Putamen (tissue), 1 donor: ENCODE results near the gene CNTNAP4.

ENCODE experiments used
- DNase-seq: peaks from one replicate; pipeline ENCODE4 v3.0.0-alpha.2; 2016; ENCODE audit warnings: low spot score

Gene CNTNAP4

GRCh38 chr16:76396977-76397376, 119.8 kb downstream of the CNTNAP4 start:
- DNase-seq, result no peak

DNA sequence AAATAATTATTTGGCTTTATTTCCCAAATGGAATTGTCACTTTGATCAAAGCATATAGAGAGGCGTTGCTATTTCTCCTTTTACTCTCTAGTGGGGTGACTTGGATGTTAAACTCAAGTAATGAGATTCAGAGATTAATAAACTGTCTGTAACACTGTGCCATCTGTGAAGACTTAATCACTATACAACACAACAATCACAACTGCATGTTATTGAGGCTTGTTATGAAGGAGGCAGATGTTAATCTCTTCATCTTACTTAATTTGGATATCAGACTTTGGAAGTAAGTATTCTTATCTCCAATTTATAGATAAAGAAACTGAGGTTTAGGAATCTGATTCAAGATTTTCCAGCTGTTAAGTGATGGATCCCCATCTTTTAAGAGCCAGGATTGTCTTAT, 132.5 kb downstream of the CNTNAP4 start:
- DNase-seq, result no peak

DNA sequence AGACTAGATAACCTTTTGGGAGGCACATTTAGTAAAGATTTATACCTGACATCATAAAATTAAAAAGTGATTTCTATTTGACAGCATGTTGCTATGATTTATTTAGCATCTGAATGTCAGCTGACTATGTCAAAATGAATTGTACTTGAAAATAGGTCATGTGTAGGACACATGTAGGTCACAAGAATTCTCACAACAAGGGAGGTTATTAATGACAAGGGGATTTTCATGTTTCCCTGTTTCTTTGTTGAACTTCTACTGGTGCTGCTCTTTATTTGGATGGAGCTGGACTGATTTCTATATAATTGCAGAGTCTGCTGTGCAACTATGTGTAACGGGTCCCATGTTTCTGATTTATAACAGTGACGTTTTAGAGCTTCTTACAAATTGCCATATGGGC, 144.4 kb downstream of the CNTNAP4 start:
- no peak for DNase-seq

DNA sequence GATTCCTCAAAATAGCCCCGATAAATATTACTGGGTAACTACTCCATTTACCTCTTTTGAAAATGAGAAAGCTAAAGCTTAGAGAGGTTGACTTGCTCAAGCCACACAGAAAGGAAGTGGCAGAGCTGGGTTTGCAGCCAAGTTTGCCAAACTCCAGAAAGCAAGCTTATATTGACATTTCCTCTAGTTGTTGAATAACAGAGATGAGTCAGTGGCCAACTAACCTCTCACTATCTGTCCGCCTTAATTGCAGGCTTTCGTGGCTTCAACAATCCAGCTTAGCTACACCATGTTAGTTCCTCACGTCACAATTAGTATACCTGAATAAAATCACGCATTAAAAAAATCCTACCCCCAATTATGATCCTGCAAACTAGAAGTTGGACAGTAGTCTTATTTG, 151.7 kb downstream of the CNTNAP4 start:
- DNase-seq, result no peak

DNA sequence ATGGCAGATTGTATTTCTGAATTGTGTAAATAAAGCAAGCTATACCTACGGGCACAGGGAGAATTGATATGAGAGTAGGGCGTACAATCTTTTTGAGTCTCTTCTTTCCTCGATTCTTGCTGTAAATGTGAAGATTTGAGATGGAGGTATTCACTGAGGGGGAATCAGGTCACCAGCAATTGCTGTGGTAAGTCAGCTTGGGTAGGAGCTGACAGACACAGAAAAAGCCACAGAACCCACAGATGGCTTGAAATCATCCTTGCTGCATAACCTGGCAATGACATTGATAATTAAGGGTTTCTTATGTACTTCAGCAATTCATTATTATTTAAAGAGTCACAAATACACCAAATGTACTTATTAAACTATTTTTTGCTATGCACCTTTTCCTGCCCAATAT, 164.2 kb downstream of the CNTNAP4 start:
- no peak for DNase-seq

DNA sequence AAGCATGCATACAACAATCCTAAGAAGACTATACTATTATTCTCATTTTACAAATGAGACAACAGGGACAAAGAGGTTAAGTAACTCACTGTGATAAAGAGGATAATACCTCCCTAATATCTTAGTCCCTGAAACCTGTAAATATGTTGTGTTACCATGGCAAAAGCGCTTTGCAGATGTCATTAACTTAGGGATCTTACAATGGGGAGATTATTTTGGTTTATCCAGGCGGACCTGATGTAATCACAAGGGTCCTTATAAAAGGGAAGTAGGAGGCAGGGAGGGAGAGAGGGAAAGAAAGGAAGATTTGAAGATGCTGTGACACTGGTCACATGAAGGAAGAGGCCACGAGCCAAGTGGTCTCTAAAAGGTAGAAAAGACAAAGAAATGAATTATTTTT, 164.7 kb downstream of the CNTNAP4 start:
- no peak for DNase-seq

- DNase-seq, result no peak
Measured at GRCh38 chr16:76443973-76444372, 166.8 kb downstream of the CNTNAP4 start.

DNA sequence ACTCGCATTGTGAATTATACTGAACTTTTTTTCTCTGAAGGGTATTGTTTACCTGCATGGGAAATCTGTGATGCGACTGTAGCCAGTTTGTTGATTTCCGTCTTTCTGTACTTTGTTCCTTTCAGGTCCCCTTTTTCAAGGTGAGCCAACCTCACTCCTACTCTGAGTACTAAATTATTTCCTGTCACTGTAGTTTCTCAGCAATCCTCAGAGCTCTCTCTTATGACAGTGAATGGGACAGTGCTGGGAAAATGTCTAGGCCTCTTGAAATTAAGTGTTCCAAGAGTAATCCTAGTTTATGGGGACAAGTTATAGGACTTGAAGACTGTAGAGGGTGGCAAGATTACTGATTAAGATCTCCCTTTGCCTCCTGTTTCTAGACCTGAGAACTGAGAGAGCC, 167.6 kb downstream of the CNTNAP4 start:
- no peak for DNase-seq

- no peak for DNase-seq
Measured at GRCh38 chr16:76445815-76446214, 168.6 kb downstream of the CNTNAP4 start.

GRCh38 chr16:76446251-76446650, 169.1 kb downstream of the CNTNAP4 start:
- peak; percentile 63 for DNase-seq

DNA sequence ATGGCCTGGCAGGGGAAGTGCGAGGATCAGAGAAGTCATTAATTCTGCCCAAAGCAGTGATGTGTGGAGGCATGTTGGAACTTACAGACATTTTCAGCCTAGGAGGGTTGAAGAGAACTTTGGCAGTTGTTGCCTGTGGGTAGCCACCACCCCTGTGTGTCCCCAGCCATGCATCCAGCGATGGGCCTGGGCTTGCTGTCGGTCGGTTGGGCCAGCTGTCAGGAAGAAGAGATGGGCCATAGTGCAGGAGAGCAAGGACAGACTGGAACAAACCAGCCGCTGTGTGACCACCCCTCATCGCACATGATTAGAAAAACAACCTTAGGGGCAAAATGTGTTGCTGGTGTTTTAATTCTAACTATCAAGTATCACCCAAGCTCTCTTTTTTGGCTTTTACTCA, 173.7 kb downstream of the CNTNAP4 start:
- no peak for DNase-seq

DNA sequence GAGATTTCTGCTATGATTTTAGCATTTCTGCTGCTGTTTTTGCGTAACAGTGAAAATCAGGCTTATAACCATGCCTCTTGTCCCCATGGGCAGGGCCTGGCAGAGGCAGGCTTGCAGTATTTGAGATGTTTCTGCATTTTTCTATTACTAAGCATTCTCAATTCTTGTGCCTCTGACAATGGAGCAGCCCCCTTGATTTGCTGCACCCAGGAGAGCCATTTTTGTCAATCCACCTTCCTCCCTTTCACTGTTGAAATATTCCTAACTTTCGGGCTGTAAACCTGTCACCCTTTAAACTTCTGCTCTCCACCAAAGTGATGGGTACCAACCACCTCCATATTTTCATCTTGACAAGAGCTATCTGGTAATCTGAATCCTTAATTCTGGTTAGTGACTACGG, 178.1 kb downstream of the CNTNAP4 start:
- no peak for DNase-seq

DNA sequence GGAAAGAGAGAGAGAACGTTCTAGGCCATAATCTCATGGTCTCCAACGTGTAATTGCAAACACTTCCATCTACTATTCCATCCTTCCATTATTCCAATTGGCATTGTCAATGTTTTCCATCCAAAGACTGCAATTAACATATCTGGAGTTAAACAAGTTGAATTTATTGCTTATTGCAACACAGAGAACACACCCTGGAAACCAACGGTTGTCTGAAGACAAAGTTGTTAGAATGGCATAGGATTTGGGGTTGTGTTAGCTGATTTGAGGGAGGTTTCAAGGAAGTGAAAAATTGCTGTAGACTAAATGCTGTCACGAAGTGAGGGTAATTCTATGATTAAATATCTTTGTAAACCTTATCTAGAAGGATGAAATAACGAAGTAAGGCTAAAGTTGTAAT, 178.8 kb downstream of the CNTNAP4 start:
- no peak for DNase-seq

GRCh38 chr16:76459111-76459510, 181.9 kb downstream of the CNTNAP4 start:
- no peak for DNase-seq

GRCh38 chr16:76461836-76462235, 184.6 kb downstream of the CNTNAP4 start:
- DNase-seq, result no peak

DNA sequence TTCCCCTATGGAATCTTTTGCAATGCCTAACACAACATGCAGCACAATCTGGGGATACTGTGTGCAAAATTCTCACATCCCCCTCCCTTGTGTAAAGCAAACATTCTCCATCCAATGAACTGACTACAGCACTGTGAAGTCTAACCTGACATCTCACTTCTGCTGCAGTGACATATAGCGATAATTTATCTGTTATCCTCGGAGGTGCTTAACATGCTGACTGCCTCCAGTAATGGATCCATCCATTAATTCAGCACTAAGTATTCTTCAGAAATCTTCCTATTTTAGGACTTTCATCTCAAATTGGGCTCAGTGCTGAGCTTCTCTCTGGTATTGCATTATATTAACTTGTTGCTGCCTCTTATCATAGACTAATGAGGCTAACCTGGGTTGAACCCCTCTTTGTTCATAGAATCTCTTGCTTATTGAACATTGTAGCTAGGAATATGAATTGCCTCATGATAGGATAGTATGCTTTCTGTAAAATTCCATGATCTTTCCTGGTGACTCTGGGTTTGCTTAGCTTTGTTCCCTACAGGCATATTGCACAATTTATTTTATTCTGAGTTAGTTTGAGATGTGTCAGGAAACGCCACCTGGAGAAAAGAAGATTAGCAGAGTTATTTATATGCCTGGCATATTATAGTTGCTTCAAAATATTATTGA, 187.9 kb downstream of the CNTNAP4 start:
- peak; percentile 55 for DNase-seq

DNA sequence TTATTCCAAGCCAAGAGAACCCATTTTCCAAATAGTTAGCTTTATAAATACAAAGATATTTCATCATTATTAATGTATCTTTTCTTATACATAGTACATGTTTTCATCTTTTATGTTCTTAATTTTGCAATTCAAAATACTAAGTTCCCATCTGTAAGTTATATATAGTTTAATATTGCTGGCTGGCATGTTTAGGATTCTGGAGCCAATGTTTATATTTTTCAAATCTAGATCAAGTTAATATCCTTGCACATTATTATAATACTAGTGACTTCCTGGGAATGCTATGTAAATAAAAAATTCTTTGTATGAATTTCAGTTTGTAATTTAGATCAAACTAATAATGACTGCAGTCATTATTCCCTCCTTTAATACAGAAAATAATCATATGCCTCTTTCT, 189.7 kb downstream of the CNTNAP4 start:
- no peak for DNase-seq

DNA sequence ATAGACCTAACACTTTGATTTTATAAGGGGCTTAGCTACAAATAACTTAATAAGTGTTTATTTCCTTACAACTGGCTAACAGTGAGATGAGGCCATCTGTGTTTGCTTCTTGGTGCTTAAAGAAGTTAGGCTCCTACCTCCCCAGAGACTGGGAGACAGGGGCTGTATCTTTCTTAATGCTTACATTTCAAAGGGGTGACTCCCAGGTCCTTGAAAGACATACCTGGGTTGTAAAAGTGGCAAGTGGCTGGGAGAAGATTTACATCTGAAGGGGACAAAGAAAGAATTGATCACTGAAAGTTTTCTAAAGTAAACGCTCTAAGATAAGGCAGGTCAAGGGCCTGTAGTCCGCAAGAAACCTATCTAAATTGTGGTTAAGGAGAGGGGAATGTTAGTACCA, 196.8 kb downstream of the CNTNAP4 start:
- no peak for DNase-seq

DNA sequence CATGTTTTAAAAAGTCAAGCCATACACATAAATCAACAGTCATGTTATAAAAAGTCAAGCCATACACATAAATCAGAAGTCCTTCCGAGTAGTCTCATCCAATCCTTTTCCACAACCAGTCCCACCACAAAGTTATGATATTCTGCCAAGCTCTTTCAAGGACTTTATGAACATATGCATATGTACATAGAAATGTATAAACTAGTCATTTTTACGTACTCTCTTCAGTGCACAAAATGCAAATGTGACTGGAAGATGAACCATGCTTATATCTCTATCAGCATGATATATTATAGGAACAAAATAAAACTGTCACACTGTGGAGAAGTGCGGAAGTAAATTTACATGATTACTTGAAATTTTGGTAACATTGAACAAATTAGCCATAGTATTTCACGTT, 200.9 kb downstream of the CNTNAP4 start:
- DNase-seq, result no peak

DNA sequence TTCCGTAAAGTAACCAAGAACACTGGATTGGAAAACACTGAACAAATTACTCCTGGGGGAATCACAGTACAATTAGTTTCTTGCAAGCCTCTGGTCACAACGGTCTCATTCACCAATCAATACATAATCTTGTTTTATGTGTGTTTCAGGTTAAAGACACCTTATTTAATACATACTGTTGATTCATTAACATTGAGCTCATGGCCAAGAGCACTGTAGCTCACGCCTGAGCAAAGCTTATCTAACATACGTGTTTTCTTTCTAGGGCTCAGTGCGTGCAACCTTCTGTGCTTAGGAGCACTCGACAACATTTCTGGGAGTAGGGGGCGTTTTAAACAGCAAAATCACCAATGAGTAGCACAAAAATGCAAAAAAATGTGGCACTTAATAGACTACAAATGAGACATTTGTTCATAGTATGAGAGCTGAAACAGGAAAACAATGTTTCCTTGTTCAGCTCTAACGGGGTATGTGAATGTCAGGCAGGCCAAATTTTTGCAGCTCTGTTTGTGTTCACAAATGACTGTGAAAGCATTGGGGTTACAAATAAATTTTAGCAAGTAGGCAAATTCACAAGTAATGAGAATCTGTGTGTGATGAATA, 206.2 kb downstream of the CNTNAP4 start:
- DNase-seq, result peak; percentile 66

DNA sequence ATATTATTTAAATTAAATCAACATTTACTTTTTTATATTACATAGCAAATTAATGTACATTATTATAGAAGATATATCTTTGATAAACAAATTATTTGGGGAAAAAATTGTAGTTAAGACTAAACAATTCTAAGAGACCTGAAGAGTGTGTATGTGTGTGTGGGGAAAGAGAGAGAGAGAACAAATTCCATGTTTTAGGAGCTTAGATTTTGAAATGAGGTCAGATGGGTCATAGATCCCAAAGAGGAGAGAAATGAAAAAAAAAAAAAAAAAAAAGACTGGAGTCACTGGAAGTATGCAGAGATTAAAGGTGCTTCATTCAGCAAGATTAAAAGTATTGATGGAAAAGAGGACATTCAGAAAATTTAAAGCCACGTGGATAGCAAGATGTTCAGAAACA, 206.8 kb downstream of the CNTNAP4 start:
- no peak for DNase-seq

DNA sequence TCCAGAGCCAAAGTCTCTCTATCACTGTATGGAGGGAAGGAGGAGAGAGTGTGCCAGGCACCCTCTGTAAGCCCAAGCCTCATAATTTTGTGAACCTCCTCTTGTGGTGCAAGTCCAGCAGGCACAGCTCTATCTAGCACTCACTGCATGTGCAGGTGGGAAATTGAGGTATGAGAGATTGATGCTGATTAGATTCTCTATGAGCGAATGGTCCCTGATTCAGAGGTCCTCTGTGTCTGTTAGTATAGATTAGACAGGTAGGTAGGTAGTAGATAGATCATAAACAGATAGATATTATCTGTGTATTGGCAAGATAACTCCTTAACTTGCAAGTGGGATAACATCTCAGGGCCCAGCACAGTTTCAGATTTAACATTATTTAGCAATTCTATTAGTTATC, 209.5 kb downstream of the CNTNAP4 start:
- no peak for DNase-seq

DNA sequence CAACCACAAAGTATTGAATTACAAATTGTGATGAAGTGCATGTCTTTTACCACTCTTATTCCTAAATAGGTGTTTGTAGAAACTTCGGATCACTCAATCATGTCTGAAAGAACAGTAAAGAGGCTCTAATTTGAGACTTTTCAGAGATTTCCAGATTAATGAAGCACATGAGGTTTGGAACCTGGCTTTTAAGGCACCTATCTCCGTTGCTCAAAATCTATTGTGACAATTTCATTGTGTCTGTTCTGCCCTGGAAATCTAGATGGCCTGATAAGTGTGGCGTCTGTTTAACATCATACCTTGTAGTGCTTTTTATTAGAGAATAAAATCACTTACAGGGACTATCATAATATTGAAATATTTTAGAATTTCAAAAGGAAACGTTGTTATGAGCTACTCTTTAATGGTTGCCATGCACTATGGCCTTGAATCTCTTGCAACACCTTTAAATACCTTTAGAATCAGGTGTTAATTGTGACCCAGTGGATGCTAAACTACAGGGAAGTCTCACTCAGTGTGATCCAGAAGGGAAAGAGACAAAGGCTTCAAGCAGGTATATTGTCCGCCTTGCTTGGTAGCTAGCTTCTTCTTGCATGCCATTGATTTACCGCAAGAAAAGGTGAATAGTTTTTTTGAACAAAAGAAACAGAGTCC, 210.3 kb downstream of the CNTNAP4 start:
- DNase-seq, result no peak

- DNase-seq, result no peak
Measured at GRCh38 chr16:76488065-76488417, 210.8 kb downstream of the CNTNAP4 start.
